ENCODE data around the gene TTC17.

DNA sequence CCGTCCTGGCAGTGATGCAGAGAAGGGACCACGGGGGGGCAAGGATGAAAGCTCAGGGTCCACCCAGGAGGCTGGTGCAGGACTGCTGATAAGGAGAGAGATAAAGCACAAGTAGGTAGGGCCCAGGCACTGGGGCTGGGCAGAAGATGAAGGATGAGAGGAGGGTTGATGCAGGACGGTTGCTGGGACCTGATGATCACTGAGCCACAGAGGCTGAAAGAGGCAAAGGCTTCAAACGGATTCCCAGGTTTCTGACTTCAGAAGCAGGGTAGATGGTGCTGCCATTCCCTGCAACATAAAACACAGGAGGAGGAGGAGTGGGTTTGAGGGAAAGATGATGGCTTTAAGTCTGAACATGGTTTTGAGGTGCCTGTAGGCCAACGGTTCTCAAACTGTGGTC is 148.5 kb downstream of the TTC17 start:
- TF ChIP-seq POLR2A (IDR thresholded peaks at IDR 0.05) (no peak), CTCF (IDR thresholded peaks at IDR 0.05) (no peak), EP300 (IDR thresholded peaks at IDR 0.05) (no peak), POLR2AphosphoS5 (IDR thresholded peaks at IDR 0.05) (no peak)
